OCI-LY1 (cell line): ENCODE data around the gene CACUL1.

Experiments
- EZH2 ChIP-seq: fragments of 200-600 bp; sonication (generic), shearing (Covaris generic); IDR thresholded peaks from 2 replicates; pipeline ENCODE4 v1.8.0; 2017; ENCODE audit warnings: borderline replicate concordance, mixed run types, mild to moderate bottlenecking, antibody characterized with exemption, low read length, moderate library complexity, mixed read lengths
- TF ChIP-seq, protein P1 (sequence below): fragments of 200-600 bp; sonication (generic), shearing (Covaris generic); IDR thresholded peaks from 2 replicates; pipeline ENCODE4 v1.5.1; 2017; ENCODE audit warnings: mild to moderate bottlenecking, antibody characterized with exemption, low read length, moderate library complexity, mixed read lengths

DNA sequence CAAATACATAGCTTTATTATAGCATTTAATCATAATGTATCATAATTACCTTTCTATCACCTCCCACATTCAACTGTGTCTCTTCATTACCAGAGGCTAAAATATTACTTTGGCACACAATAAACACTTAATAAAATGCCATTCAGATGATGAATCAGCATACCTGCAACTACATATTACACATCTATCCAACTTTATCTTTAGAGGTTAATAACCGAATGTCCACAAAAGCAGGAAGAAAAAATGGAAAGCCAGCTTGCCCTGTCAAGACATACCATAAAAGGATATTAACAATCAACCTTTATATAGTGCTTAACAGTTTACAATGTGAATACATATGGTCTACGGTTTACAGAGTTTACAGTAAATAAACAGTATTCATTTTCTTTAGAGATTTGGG lies 12.7 kb downstream of the CACUL1 start:
- TF ChIP-seq, protein P1, sequence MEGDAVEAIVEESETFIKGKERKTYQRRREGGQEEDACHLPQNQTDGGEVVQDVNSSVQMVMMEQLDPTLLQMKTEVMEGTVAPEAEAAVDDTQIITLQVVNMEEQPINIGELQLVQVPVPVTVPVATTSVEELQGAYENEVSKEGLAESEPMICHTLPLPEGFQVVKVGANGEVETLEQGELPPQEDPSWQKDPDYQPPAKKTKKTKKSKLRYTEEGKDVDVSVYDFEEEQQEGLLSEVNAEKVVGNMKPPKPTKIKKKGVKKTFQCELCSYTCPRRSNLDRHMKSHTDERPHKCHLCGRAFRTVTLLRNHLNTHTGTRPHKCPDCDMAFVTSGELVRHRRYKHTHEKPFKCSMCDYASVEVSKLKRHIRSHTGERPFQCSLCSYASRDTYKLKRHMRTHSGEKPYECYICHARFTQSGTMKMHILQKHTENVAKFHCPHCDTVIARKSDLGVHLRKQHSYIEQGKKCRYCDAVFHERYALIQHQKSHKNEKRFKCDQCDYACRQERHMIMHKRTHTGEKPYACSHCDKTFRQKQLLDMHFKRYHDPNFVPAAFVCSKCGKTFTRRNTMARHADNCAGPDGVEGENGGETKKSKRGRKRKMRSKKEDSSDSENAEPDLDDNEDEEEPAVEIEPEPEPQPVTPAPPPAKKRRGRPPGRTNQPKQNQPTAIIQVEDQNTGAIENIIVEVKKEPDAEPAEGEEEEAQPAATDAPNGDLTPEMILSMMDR = no peak
- TF ChIP-seq EZH2 = no peak
